Glomerular visceral epithelial cell (primary cell): Measurements from ENCODE around the gene NUDT8.
A peak's percentile ranks its signal among the peaks of the same experiment; 100 is the strongest.
"Not testable (repeated sequence)": the region's sequence is repeated elsewhere in the genome, so short reads cannot be mapped to it uniquely, and the experiment has no call there.

ENCODE experiments used
- DNase-seq: peaks from one replicate; pipeline ENCODE4 v3.0.0-alpha.2; 2016; ENCODE audit errors: extremely low spot score

The NUDT8 gene

GRCh38 chr11:67642173-67643120, 12.7 kb upstream of the NUDT8 start:
- DNase-seq, result no peak

- no peak for DNase-seq
Measured at GRCh38 chr11:67641338-67642172, 11.8 kb upstream of the NUDT8 start.

GRCh38 chr11:67640758-67641337, 11.1 kb upstream of the NUDT8 start:
- no peak for DNase-seq

GRCh38 chr11:67640021-67640757, 10.5 kb upstream of the NUDT8 start:
- DNase-seq, result peak; percentile 55

- no peak for DNase-seq
Measured at GRCh38 chr11:67639438-67639859, 9.7 kb upstream of the NUDT8 start, which contains the start of gene TBX10. TBX10 (minus strand) TSS chr11:67639763; CDS start chr11:67639472, 291 bp downstream.

GRCh38 chr11:67638535-67639437, 9.0 kb upstream of the NUDT8 start:
- no peak for DNase-seq

- DNase-seq, result not testable (repeated sequence)
Measured at GRCh38 chr11:67637441-67637840, 7.7 kb upstream of the NUDT8 start.

- DNase-seq, result no peak
Measured at GRCh38 chr11:67636962-67637361, 7.2 kb upstream of the NUDT8 start.

GRCh38 chr11:67635231-67635521, 5.4 kb upstream of the NUDT8 start:
- DNase-seq, result no peak

- no peak for DNase-seq
Measured at GRCh38 chr11:67634366-67635230, 4.9 kb upstream of the NUDT8 start.

- DNase-seq, result no peak
Measured at GRCh38 chr11:67633758-67634365, 4.1 kb upstream of the NUDT8 start.

- DNase-seq, result no peak
Measured at GRCh38 chr11:67632982-67633755, 3.4 kb upstream of the NUDT8 start.

GRCh38 chr11:67632175-67632981, 2.6 kb upstream of the NUDT8 start:
- peak; percentile 34 for DNase-seq

- no peak for DNase-seq
Measured at GRCh38 chr11:67631853-67632174, 2.1 kb upstream of the NUDT8 start.

- no peak for DNase-seq
Measured at GRCh38 chr11:67631411-67631810, 1.7 kb upstream of the NUDT8 start.

- no peak for DNase-seq
Measured at GRCh38 chr11:67630943-67631331, 1.2 kb upstream of the NUDT8 start.

- peak; percentile 99 for DNase-seq
Measured at GRCh38 chr11:67630228-67630942, 648 bp upstream of the NUDT8 start.
